MM.1S (cell line): Measurements from ENCODE around the gene CLEC3A.
"Not testable (repeated sequence)": the region's sequence is repeated elsewhere in the genome, so short reads cannot be mapped to it uniquely, and the experiment has no call there.

Source experiments
- EZH2 ChIP-seq: fragments of 300-600 bp; sonication (generic); optimal IDR thresholded peaks from 2 replicates; pipeline ENCODE3; 2017; ENCODE audit warnings: low read depth, mild to moderate bottlenecking, antibody characterized with exemption, low read length, mixed read lengths
- EZH2phosphoT487 ChIP-seq: fragments of 300-600 bp; sonication (generic); IDR thresholded peaks from 2 replicates; pipeline ENCODE4 v1.6.1; 2018; ENCODE audit warnings: antibody characterized with exemption, low read length
- TF ChIP-seq, protein P1 (sequence below): fragments of 300-600 bp; sonication (generic); IDR thresholded peaks from 2 replicates; pipeline ENCODE4 v1.5.1; 2016; ENCODE audit warnings: antibody characterized with exemption, low read length, mixed read lengths

DNA sequence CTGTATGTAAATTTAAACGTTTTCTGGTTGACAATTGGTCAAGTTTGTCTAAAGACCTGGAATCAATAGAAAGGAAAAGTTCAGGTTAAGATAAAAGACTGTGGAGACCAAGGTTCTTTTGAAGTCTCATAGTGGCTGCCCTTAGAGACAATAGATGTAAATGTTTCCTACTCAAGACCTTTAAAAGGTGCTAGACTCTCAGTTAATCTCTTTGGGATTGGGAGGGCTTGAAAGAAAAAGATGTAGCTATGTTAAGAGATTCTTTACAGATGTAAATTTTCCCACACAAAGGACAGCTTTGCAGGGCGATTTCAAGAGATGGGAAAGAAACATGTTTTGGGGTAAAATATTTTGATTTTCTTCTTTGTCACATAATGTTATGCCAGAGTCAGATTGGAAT, 30.0 kb upstream of the CLEC3A start:
- TF ChIP-seq EZH2, EZH2phosphoT487: not testable (repeated sequence)
- TF ChIP-seq, protein P1, sequence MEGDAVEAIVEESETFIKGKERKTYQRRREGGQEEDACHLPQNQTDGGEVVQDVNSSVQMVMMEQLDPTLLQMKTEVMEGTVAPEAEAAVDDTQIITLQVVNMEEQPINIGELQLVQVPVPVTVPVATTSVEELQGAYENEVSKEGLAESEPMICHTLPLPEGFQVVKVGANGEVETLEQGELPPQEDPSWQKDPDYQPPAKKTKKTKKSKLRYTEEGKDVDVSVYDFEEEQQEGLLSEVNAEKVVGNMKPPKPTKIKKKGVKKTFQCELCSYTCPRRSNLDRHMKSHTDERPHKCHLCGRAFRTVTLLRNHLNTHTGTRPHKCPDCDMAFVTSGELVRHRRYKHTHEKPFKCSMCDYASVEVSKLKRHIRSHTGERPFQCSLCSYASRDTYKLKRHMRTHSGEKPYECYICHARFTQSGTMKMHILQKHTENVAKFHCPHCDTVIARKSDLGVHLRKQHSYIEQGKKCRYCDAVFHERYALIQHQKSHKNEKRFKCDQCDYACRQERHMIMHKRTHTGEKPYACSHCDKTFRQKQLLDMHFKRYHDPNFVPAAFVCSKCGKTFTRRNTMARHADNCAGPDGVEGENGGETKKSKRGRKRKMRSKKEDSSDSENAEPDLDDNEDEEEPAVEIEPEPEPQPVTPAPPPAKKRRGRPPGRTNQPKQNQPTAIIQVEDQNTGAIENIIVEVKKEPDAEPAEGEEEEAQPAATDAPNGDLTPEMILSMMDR: not testable (repeated sequence)
